Measurements from ENCODE around the gene LRRC34. TPM values are rescaled to one million over a fixed set of nuclear protein-coding genes. Genes with fewer than 3 reads are reported as not detected.

Gene LRRC34
- total and polyA plus RNA-seq, 2 of the 8 experiments (the other 6 are each of a cell fraction or from before 2014, with no cell fraction given), result 3.3 to 4.1 TPM

GRCh38 chr3:169838511-169839030 lies 25.9 kb upstream of the LRRC34 start:
- no peak overlapping the region for H3K56ac ChIP-seq (replicated peaks; ENCODE audit: insufficient read length, low read depth, low read length)
- H3K36me3 ChIP-seq (ENCODE audit: control insufficient read depth in 2 of 4, insufficient read depth in 4 of 4, low read length in 3 of 4), result no peaks in the 10 kb centered on the region
- no peak overlapping the region for H3K4me2 ChIP-seq (ENCODE audit: insufficient read depth in 1 of 2, low read depth in 2 of 2, low read length in 2 of 2)
- no peak for FAIRE-seq
- H2AFZ ChIP-seq (ENCODE audit: low read length), result no peak overlapping the region
- H3K27ac ChIP-seq (ENCODE audit: low read depth, low read length), result no peak overlapping the region
- H2AK5ac ChIP-seq (ENCODE audit: low read depth, low read length), result no peak overlapping the region
- no peak overlapping the region for H3K23ac ChIP-seq (ENCODE audit: insufficient read length)
- no peak overlapping the region for H4K8ac ChIP-seq (ENCODE audit: extremely low read depth, insufficient read depth, low read length)
- no peak overlapping the region for H2BK5ac ChIP-seq (ENCODE audit: low read depth, low read length)
- no peak overlapping the region for H4K91ac ChIP-seq (replicated peaks; ENCODE audit: insufficient read length, low read length)
- no peak for DNase-seq (ENCODE audit: low read depth in 1 of 2, low spot score in 2 of 2)
- no peak overlapping the region for H2BK120ac ChIP-seq (replicated peaks; ENCODE audit: low read depth, low read length)
- no peak overlapping the region for H4K5ac ChIP-seq (ENCODE audit: insufficient read length, low read depth, low read length)
- H3K79me1 ChIP-seq (ENCODE audit: low read depth, low read length), result no peaks in the 10 kb centered on the region
- no peak overlapping the region for H2BK20ac ChIP-seq (ENCODE audit: low read length)
- WGBS, 2 experiments (ENCODE audit: extremely low coverage in 1 of 2, insufficient coverage in 1 of 2, insufficient read length in 1 of 2, insufficient replicate concordance in 2 of 2, low coverage in 1 of 2, low lambda C conversion rate in 2 of 2, missing lambda C conversion rate in 1 of 2), result 77% methylated on average over 1 of the region's 1 CpG; no CpG with 5 or more reads in 1 of the 2 experiments
- no peaks in the 10 kb centered on the region for H3K23me2 ChIP-seq (ENCODE audit: low read depth, low read length)
- ChIA-PET CTCF (ENCODE audit: partially characterized antibody) (no interaction called here), POLR2A (ENCODE audit: partially characterized antibody) (interaction anchor here (0.6 kb wide), 1 partner anchor 151 kb away, joined by 4 read pairs; no protein-coding TSS in a partner anchor)
- H3K4me3 ChIP-seq (ENCODE audit: extremely low read depth in 1 of 4, insufficient read depth in 2 of 4, low read depth in 3 of 4, low read length in 4 of 4), result no peak overlapping the region
- H3K14ac ChIP-seq (ENCODE audit: insufficient read length), result no peak overlapping the region
- H3K4me1 ChIP-seq (replicated peaks in 1 of 4; ENCODE audit: control insufficient read depth in 3 of 4, insufficient read depth in 4 of 4, low read length in 3 of 4), result no peaks in the 10 kb centered on the region
- no peak overlapping the region for H3K4ac ChIP-seq (replicated peaks; ENCODE audit: insufficient read length, low read depth, low read length)
- H3K9ac ChIP-seq (replicated peaks in 1 of 4; ENCODE audit: extremely low read depth in 1 of 4, low read depth in 3 of 4, low read length in 3 of 4), result no peak overlapping the region
- H4K20me1 ChIP-seq (replicated peaks in 1 of 2; ENCODE audit: control insufficient read depth in 1 of 2, insufficient read depth in 2 of 2, low read length in 2 of 2), result no peaks in the 10 kb centered on the region
- H2BK12ac ChIP-seq (ENCODE audit: low read depth, low read length), result no peak overlapping the region
- H3K18ac ChIP-seq (ENCODE audit: extremely low read depth, low read length), result no peak overlapping the region
- H3K79me2 ChIP-seq (ENCODE audit: control insufficient read depth in 1 of 2, insufficient read depth in 2 of 2, low read length in 2 of 2), result no peaks in the 10 kb centered on the region
- no peaks in the 10 kb centered on the region for H3K9me3 ChIP-seq (ENCODE audit: insufficient read depth in 2 of 2, low read depth in 1 of 2, low read length in 1 of 2)
- H2BK15ac ChIP-seq (ENCODE audit: low read length), result no peak overlapping the region
- H3K27me3 ChIP-seq (replicated peaks in 1 of 4; ENCODE audit: control insufficient read depth in 3 of 4, extremely low read depth in 1 of 4, insufficient read depth in 3 of 4, low read length in 3 of 4), result no peaks in the 10 kb centered on the region
- no peak for TF ChIP-seq POU5F1 (IDR thresholded peaks at IDR 0.05; ENCODE audit: low read depth, low read length)
- TF ChIP-seq TBP (IDR thresholded peaks at IDR 0.05; ENCODE audit: low read depth, low read length), result no peak
- TF ChIP-seq EZH2 (IDR thresholded peaks at IDR 0.05; ENCODE audit: low read depth, low read length, severe bottlenecking), result no peak
- TF ChIP-seq JUND (IDR thresholded peaks at IDR 0.05; ENCODE audit: low read length), result no peak
- TF ChIP-seq GABPA (IDR thresholded peaks at IDR 0.05; ENCODE audit: borderline replicate concordance, insufficient read depth, low read length), result no peak
- TF ChIP-seq SUZ12 (IDR thresholded peaks at IDR 0.05; ENCODE audit: low read length), result no peak
- TF ChIP-seq SP2 (IDR thresholded peaks at IDR 0.05; ENCODE audit: low read length), result no peak
- no peak for TF ChIP-seq BRCA1 (IDR thresholded peaks at IDR 0.05; ENCODE audit: low read depth, low read length)
- no peak for TF ChIP-seq TEAD4 (IDR thresholded peaks at IDR 0.05; ENCODE audit: low read depth, low read length)
- TF ChIP-seq CREB1 (IDR thresholded peaks at IDR 0.05), result no peak
- TF ChIP-seq RBBP5 (IDR thresholded peaks at IDR 0.05; ENCODE audit: borderline replicate concordance, low read depth, low read length), result no peak
- no peak for TF ChIP-seq FOSL1 (IDR thresholded peaks at IDR 0.05; ENCODE audit: insufficient read depth, low read depth, low read length)
- no peak for TF ChIP-seq CEBPB (IDR thresholded peaks at IDR 0.05; ENCODE audit: low read depth, low read length)
- no peak for TF ChIP-seq CBX8 (IDR thresholded peaks at IDR 0.05; ENCODE audit: borderline replicate concordance, low read depth, low read length)
- no peak for TF ChIP-seq TAF1 (IDR thresholded peaks at IDR 0.05; ENCODE audit: low read depth, low read length)
- no peak for TF ChIP-seq POLR2A (IDR thresholded peaks at IDR 0.05; ENCODE audit: control extremely low read depth in 1 of 2, low read depth in 2 of 2, low read length in 2 of 2)

All from H1 (cell line).